Fibroblast of lung (primary cell): ENCODE data around the gene BCAS1. TPM values are rescaled to one million over a fixed set of nuclear protein-coding genes. Genes with fewer than 3 reads are reported as not detected.

Experiments used
- DNase-seq, 2 donors: peaks; one replicate each; pipeline versions ENCODE4 v3.0.0 to v3.0.0-alpha.2; 2010; ENCODE audit warnings: low read depth in 2 of 2
- H2AFZ ChIP-seq: 2 replicates; pipeline ENCODE4 v1.5.1; 2012; ENCODE audit warnings: low read length, control low read depth, inconsistent platforms
- H3K27ac ChIP-seq: 2 replicates; pipeline ENCODE4 v1.5.1; 2011; ENCODE audit warnings: low read length, control low read depth; ENCODE audit not compliant: insufficient read depth
- H3K27me3 ChIP-seq: 2 replicates; pipeline ENCODE4 v1.5.1; 2011; ENCODE audit warnings: mild to moderate bottlenecking, low read length; ENCODE audit not compliant: control insufficient read depth, insufficient read depth
- H3K36me3 ChIP-seq: 2 replicates; pipeline ENCODE4 v1.5.1; 2011; ENCODE audit warnings: low read length; ENCODE audit not compliant: control insufficient read depth, insufficient read depth
- H3K4me1 ChIP-seq: 2 replicates; pipeline ENCODE4 v1.5.1; 2011; ENCODE audit warnings: low read length; ENCODE audit not compliant: control insufficient read depth, insufficient read depth; ENCODE audit errors: extremely low read depth
- H3K4me2 ChIP-seq: 2 replicates; pipeline ENCODE4 v1.5.1; 2011; ENCODE audit warnings: low read length, control low read depth; ENCODE audit not compliant: insufficient read depth; ENCODE audit errors: extremely low read depth
- H3K4me3 ChIP-seq, 4 experiments: fragments of 200-600 bp in 1 of 4; sonication (generic) in 1 of 4; replicated peaks in 1 of 4; 2 replicates each; pipeline ENCODE4 v1.5.1; 2011 to 2016; ENCODE audit warnings: low read length in 4 of 4, low read depth in 3 of 4, mild to moderate bottlenecking in 3 of 4, control low read depth in 2 of 4, inconsistent platforms in 1 of 4, mixed read lengths in 1 of 4; ENCODE audit not compliant: insufficient read depth in 1 of 4; ENCODE audit errors: control extremely low read depth in 1 of 4
- H3K79me2 ChIP-seq: 2 replicates; pipeline ENCODE4 v1.5.1; 2012; ENCODE audit warnings: mild to moderate bottlenecking, low read length, inconsistent platforms; ENCODE audit not compliant: control insufficient read depth, insufficient read depth
- H3K9ac ChIP-seq: 2 replicates; pipeline ENCODE4 v1.5.1; 2011; ENCODE audit warnings: mild to moderate bottlenecking, low read length, control low read depth; ENCODE audit not compliant: insufficient read depth
- H3K9me3 ChIP-seq: 2 replicates; pipeline ENCODE4 v1.5.1; 2012; ENCODE audit warnings: low read depth, low read length; ENCODE audit not compliant: control insufficient read depth, insufficient read depth
- H4K20me1 ChIP-seq: 2 replicates; pipeline ENCODE4 v1.5.1; 2011; ENCODE audit warnings: low read length; ENCODE audit not compliant: control insufficient read depth, insufficient read depth; ENCODE audit errors: extremely low read depth
- EZH2 ChIP-seq: IDR thresholded peaks from 2 replicates; pipeline ENCODE4 v1.5.1; 2012; ENCODE audit warnings: low read length, control low read depth, mild to moderate bottlenecking; ENCODE audit errors: missing control alignments
- polyA plus RNA-seq, 2 donors: library from polyadenylated mRNA; depleted of rRNA in 1 of 2; stranded (reverse) in 1 of 2; unstranded in 1 of 2; fragments of >200 nt; gene quantifications; 2 replicates each; pipeline ENCODE4 v1.2.1, GENCODE V29; 2011 to 2012; ENCODE audit warnings: missing spikeins in 1 of 2
- total RNA-seq: library from RNA; depleted of rRNA; stranded (reverse); fragments of >200 nt; gene quantifications from 2 replicates; pipeline ENCODE4 v1.2.1, GENCODE V29; 2014
- TF ChIP-seq, protein P1 (sequence below), 2 donors: IDR thresholded peaks in 1 of 2; conservative IDR thresholded peaks in 1 of 2; 1 replicate in 1 of 2; 2 replicates in 1 of 2; pipeline ENCODE4 v1.5.1; 2011 to 2012; ENCODE audit warnings: low read length in 2 of 2, control low read depth in 1 of 2, inconsistent platforms in 1 of 2, low read depth in 1 of 2, mild to moderate bottlenecking in 1 of 2

The BCAS1 gene
- total and polyA plus RNA-seq, 2 donors (not counting 1 experiment from before 2014, with no cell fraction given) = 0.17 TPM; not detected in 1

DNA sequence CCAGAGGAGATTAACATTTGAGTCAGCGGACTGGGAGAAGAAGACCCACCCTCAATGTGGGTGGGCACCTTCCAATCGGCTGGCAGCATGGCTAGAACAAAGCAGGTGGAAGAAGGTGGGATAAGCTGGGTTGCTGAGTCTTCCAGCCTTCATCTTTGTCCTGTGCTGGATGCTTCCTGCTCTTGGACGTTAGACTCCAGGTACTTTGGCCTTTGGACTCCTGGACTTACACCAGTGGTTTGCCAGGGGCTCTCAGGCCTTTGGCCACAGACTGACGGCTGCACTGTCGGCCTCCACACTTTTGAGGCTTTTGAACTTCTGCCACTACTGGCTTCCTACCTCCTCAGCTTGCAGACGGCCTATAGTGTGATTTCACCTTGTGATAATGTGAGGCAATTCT lies 50.8 kb downstream of the BCAS1 start:
- no peak overlapping the region for H3K4me3 ChIP-seq
- no peak overlapping the region for H3K9ac ChIP-seq
- H3K4me2 ChIP-seq = no peak overlapping the region
- DNase-seq = no peak
- H3K27ac ChIP-seq = no peak overlapping the region
- no peaks in the 10 kb centered on the region for H3K9me3 ChIP-seq
- no peaks in the 10 kb centered on the region for H3K4me1 ChIP-seq
- TF ChIP-seq, protein P1, sequence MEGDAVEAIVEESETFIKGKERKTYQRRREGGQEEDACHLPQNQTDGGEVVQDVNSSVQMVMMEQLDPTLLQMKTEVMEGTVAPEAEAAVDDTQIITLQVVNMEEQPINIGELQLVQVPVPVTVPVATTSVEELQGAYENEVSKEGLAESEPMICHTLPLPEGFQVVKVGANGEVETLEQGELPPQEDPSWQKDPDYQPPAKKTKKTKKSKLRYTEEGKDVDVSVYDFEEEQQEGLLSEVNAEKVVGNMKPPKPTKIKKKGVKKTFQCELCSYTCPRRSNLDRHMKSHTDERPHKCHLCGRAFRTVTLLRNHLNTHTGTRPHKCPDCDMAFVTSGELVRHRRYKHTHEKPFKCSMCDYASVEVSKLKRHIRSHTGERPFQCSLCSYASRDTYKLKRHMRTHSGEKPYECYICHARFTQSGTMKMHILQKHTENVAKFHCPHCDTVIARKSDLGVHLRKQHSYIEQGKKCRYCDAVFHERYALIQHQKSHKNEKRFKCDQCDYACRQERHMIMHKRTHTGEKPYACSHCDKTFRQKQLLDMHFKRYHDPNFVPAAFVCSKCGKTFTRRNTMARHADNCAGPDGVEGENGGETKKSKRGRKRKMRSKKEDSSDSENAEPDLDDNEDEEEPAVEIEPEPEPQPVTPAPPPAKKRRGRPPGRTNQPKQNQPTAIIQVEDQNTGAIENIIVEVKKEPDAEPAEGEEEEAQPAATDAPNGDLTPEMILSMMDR (conservative IDR thresholded peaks at IDR 0.05 in 1 of 2, IDR thresholded peaks at IDR 0.05 in 1 of 2; ENCODE audit: low read depth in 1 of 2, low read length in 2 of 2) = no peak
- TF ChIP-seq EZH2 = no peak
- H3K79me2 ChIP-seq = no peaks in the 10 kb centered on the region
- H3K27me3 ChIP-seq = no peaks in the 10 kb centered on the region
- H3K36me3 ChIP-seq = no peaks in the 10 kb centered on the region
- no peaks in the 10 kb centered on the region for H4K20me1 ChIP-seq
- no peak overlapping the region for H2AFZ ChIP-seq

DNA sequence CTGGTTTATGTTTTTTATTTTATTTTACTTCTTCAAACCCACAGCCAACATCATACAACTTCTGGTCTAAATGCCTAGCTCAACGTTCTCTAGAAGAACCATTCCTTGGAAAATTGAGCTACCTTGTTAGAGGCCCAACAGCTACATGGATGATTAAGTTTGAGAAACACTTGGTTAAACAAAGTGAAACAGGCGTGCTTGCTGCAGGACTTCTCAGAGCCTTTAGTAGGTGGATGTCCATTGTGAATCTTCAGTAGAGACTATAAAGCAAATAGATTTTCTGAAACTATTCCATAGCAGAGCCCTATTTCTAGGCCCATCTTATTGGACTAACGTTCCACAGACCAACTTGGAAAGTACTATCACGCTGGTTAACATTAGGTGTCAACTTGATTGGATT lies 51.3 kb downstream of the BCAS1 start:
- no peak overlapping the region for H2AFZ ChIP-seq
- no peak overlapping the region for H3K4me3 ChIP-seq
- H3K79me2 ChIP-seq = no peaks in the 10 kb centered on the region
- no peaks in the 10 kb centered on the region for H3K36me3 ChIP-seq
- H3K27ac ChIP-seq = no peak overlapping the region
- H3K9ac ChIP-seq = no peak overlapping the region
- H3K9me3 ChIP-seq = no peaks in the 10 kb centered on the region
- H3K4me2 ChIP-seq = no peak overlapping the region
- no peak for DNase-seq
- H3K27me3 ChIP-seq = no peaks in the 10 kb centered on the region
- H3K4me1 ChIP-seq = no peaks in the 10 kb centered on the region
- TF ChIP-seq EZH2 = no peak
- TF ChIP-seq, protein P1 (conservative IDR thresholded peaks at IDR 0.05 in 1 of 2, IDR thresholded peaks at IDR 0.05 in 1 of 2; ENCODE audit: low read depth in 1 of 2, low read length in 2 of 2) = no peak
- no peaks in the 10 kb centered on the region for H4K20me1 ChIP-seq

DNA sequence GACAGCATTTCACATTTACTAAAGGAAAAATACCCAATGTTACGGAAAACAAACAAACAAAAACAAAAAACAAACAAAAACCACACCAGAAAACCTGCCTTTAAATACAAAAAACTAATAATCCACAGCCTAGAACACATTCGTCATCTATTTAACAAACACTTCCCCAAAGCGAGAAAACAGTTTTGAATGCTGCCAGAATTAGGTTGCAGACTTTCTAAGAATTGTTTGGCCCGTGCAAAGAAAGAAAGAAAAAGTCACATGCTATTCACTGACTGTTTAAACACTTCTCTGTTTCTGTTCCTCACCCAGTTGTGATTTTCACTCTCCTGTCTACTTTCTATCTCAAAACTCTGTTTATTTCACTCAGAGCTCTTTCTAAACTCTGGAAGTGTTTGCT lies 52.5 kb downstream of the BCAS1 start:
- Histone ChIP-seq H3K36me3 (no peaks in the 10 kb centered on the region), H3K79me2 (no peaks in the 10 kb centered on the region), H3K4me1 (no peaks in the 10 kb centered on the region), H2AFZ (no peak overlapping the region), H3K4me3 (no peak overlapping the region), H3K9ac (no peak overlapping the region), H3K4me2 (no peak overlapping the region), H3K27ac (no peak overlapping the region), H3K27me3 (no peaks in the 10 kb centered on the region), H3K9me3 (no peaks in the 10 kb centered on the region), H4K20me1 (no peaks in the 10 kb centered on the region)
- TF ChIP-seq, protein P1 (conservative IDR thresholded peaks at IDR 0.05 in 1 of 2, IDR thresholded peaks at IDR 0.05 in 1 of 2; ENCODE audit: low read depth in 1 of 2, low read length in 2 of 2) = no peak
- no peak for TF ChIP-seq EZH2
- DNase-seq = no peak
